MG63 (cell line): ENCODE data around the gene NUP107. TPM values are rescaled to one million over a fixed set of nuclear protein-coding genes. Genes with fewer than 3 reads are reported as not detected.

Experiments
- DNase-seq: peaks from one replicate; pipeline ENCODE4 v3.0.0-alpha.2; 2020
- H3K27me3 ChIP-seq: fragments of 250-450 bp; sonication (Bioruptor Pico); 2 replicates; pipeline ENCODE4 v1.5.1; 2020; ENCODE audit warnings: mild to moderate bottlenecking, moderate library complexity
- H3K36me3 ChIP-seq: fragments of 250-450 bp; sonication (Bioruptor Pico); 2 replicates; pipeline ENCODE4 v1.5.1; 2020; ENCODE audit warnings: mild to moderate bottlenecking, moderate library complexity
- H3K4me3 ChIP-seq: fragments of 250-450 bp; sonication (Bioruptor Pico); 2 replicates; pipeline ENCODE4 v1.5.1; 2020; ENCODE audit warnings: mild to moderate bottlenecking, moderate library complexity
- H3K9me3 ChIP-seq: fragments of 250-450 bp; sonication (Bioruptor Pico); 2 replicates; pipeline ENCODE4 v1.5.1; 2020; ENCODE audit warnings: mild to moderate bottlenecking, moderate library complexity
- total RNA-seq: library from RNA; depleted of rRNA; stranded (reverse); fragments of >200 nt; shearing (Covaris generic); gene quantifications from 2 replicates; pipeline ENCODE4 v1.2.3, GENCODE V29; 2014; ENCODE audit warnings: low replicate concordance

NUP107 gene
- total RNA-seq, 1 experiment from 2014 or later, result 82.5 TPM

DNA sequence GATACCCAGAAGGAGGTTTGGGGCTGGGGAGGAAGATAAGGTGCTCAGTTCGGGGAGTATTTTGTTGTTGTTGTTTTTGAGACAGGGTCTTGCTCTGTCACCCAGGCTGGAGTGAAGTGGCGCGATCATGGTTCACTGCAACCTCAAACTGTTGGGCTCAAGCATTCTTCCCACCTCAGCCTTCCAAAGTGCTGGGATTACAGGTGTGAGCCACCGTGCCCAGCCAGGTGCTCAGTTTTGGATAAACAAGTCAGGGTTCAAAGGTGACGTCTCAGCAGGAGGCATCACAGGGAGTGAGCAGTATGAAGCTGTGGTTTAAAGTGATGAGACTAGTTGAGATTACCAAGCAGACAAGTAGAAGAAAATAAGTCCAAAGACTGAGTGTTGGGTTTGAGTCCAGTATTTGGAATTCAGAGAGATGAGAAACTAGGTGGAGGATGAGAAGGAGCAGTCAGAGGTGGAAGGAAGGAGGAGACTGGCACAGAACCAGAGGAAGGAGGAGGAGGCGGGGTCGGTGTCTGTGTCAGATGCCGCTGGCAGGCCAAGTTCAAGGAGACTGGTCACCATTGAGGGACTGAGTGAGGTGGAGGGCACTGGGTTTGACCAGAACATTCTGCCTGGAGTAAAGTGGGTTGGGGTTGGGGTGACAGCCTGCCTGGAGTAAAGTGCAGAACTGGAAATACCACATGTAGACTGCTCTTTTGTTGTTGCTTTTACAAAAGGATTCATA lies 75.3 kb downstream of the NUP107 start:
- H3K4me3 ChIP-seq, result no peak overlapping the region
- DNase-seq, result peak; percentile 2
- no peaks in the 10 kb centered on the region for H3K27me3 ChIP-seq
- H3K9me3 ChIP-seq, result no peaks in the 10 kb centered on the region
- peaks cover 6% of the 10 kb centered on the region for H3K36me3 ChIP-seq

DNA sequence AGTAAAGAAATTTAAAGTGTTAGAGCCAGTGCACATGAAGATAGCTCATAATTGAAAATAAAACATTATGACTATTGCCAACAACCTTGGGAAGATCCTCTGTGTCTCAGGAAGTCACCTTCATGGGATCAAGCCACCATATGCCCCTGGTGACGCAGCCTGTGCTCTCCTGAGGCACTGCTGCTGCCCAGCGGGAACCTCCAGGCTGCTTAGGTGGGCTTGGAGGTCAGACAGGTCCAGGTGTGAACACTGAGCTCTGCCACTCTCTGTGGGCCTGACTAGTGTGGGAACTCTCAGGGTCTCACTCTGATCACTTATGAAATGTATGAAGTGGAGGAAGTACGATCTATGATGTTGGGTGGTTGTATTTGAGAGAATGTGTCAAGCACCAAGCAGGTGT lies 75.9 kb downstream of the NUP107 start:
- DNase-seq, result no peak
- peaks cover 6% of the 10 kb centered on the region; the same call in 1 of the 2 replicates for H3K36me3 ChIP-seq

DNA sequence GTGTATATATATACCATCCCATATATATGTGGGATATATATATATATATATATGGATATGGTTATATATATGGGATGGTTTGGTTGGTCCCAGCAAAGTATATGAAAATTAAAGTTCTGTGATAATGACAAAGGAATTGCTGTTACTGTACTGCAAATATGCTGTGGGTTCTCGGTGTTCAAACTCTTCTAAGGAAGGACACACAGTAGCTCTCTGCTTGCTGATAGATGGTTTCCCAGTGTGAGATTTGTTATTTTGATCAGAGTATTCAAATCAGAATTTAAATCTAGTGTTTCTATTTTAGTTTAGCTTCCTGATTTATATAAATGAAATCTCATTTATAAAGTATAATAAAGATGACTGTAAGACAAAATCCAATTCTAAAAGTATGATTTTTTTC lies 78.9 kb downstream of the NUP107 start:
- no peaks in the 10 kb centered on the region for H3K9me3 ChIP-seq
- H3K36me3 ChIP-seq, result no peaks in the 10 kb centered on the region
- DNase-seq, result no peak
- H3K4me3 ChIP-seq, result no peak overlapping the region
- no peaks in the 10 kb centered on the region for H3K27me3 ChIP-seq

More for the DNA sequence above, 75.9 kb downstream of the NUP107 start:
- Histone ChIP-seq H3K4me3 (no peak overlapping the region), H3K9me3 (no peaks in the 10 kb centered on the region), H3K27me3 (no peaks in the 10 kb centered on the region)

DNA sequence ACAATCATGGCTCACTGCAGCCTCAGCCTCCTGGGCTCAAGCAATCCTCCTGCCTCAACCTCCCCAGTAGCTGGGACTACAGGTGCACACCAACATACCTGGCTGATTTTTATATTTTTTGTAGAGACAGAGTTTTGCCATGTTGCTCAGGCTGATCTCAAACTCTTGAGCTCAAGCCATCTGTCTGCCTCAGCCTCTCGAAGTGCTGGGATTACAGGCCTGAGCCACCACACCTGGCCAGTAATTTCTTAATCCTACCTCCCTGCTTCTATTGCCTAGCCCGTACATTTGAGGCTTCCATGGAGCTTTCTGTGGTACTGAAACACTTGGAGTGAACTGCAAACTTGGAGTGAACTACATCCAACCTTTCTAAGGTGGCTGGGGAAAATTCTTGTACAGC lies 79.9 kb downstream of the NUP107 start:
- Histone ChIP-seq H3K27me3 (no peaks in the 10 kb centered on the region), H3K4me3 (no peak overlapping the region), H3K9me3 (no peaks in the 10 kb centered on the region), H3K36me3 (no peaks in the 10 kb centered on the region)
- no peak for DNase-seq

DNA sequence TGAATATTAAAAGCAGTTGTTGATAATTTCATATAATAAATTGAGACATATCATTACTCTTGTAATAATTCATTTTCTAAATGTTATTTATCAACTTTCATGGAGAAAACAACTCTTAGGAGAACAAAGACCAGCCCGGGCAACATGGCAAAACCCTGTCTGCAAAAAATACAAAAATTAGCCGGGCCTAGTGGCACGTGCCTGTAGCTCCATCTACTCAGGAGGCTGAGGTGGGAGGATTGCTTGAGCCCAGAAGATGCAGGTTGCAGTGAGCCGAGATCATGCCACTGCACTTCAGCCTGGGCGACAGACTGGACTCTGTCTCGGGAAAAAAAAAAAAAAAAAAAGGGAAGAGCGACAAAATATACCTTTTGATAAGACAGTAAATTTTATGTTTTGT lies 80.4 kb downstream of the NUP107 start:
- no peaks in the 10 kb centered on the region for H3K36me3 ChIP-seq
- H3K27me3 ChIP-seq, result no peaks in the 10 kb centered on the region
- H3K9me3 ChIP-seq, result no peaks in the 10 kb centered on the region
- no peak for DNase-seq
- H3K4me3 ChIP-seq, result no peak overlapping the region

DNA sequence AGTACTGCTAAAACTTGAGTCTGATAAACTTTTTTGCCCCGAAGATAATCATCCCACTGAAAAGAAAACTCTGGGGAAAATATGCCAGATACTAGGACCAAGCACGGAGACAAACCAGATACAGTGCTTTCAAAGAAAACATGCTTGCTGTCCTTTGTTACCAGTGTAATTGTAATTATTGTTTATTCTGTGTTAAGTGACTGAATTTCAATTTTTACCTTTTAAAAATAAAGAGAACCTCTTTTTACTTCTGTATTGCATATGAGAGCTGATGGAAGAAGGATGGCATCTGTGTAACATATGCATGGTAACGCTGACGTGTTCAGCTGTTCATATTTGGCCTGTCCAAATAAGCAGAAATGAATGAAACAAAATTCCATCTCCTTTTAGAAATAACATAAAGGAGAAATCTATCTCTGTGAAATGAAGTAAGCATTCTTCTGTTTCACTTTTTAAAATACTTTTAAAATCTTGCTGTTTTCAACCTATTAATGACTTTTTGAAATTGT lies 81.7 kb downstream of the NUP107 start:
- H3K27me3 ChIP-seq, result no peaks in the 10 kb centered on the region; the same call in 1 of the 2 replicates
- DNase-seq, result no peak

DNA sequence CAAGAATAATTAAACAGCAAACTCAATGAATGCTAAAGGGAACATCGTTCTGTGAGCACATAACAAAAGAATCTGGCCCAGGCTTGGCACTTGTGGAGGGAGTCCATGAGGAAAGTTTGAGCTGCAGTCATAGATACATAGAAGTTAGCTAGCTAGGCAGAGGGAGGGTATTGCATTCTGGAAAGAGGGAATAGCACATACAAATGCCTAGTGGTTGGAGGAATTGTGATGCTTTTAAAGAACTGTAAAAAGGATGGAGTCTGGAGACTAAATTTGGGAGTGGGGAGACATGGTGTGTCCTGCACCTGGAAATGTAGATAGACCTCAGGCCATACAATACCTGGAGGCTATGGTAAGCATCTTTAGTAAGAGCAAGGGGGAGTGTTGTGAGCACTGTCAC lies 83.2 kb downstream of the NUP107 start:
- Histone ChIP-seq H3K9me3 (no peaks in the 10 kb centered on the region), H3K27me3 (no peaks in the 10 kb centered on the region; the same call in 1 of the 2 replicates), H3K36me3 (no peaks in the 10 kb centered on the region; the same call in 1 of the 2 replicates), H3K4me3 (no peak overlapping the region)
- DNase-seq, result no peak

More for the DNA sequence above, 81.7 kb downstream of the NUP107 start:
- no peaks in the 10 kb centered on the region for H3K36me3 ChIP-seq
- no peak overlapping the region for H3K4me3 ChIP-seq
- H3K9me3 ChIP-seq, result no peaks in the 10 kb centered on the region

DNA sequence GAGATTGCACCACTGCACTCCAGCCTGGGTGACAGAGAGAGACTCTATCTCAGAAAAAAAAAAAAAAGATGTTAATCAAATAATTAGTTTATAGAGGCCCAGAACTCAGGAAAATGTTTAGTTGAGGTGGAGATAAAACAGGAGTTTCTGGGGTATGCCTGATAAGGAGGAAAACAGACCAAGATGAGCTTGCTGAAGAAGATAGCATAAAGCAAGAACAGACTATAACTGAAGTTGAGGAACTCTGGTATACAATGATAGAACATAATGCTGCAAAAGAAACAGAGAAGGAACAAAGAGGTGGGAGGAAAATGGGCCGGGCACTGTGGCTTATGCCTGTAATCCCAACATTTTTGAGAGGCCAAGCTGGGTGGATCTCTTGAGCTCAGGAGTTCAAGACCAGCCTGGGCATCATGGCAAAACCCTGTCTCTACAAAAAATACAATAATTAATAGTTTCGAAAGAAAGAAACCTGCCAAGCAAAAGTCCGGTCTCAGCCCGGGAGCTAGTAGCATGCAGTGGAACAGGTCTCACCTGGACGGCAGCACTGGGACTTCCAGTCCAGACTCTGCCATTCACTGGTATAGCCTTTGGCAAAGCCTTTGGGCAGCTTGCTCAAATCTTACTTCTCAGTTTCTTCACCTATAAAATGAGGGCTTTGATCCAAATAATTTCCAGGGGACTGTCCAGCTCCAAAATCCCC lies 84.6 kb downstream of the NUP107 start:
- DNase-seq, result no peak
- no peaks in the 10 kb centered on the region for H3K9me3 ChIP-seq
- no peak overlapping the region for H3K4me3 ChIP-seq
- no peaks in the 10 kb centered on the region; the same call in 1 of the 2 replicates for H3K27me3 ChIP-seq
- no peaks in the 10 kb centered on the region; the same call in 1 of the 2 replicates for H3K36me3 ChIP-seq

DNA sequence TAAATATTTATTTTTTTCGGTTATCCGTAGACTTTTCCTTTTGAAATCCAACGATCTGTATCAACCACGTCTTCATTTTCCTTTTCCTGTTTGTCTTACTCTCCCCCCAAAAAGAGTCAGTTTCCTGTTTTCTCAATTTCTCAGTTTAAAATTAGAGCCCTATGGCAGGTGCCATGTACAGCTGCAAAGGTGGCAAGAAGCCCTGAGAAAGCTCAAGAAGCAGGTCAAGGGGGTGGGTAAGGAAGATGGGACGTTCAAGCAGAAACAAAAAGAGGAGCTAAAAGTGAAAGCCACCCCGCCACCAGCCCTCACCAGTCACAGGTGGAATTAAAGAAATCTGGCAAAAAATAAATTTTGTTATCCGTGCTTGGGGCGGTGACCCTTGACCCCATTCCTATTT lies 85.9 kb downstream of the NUP107 start:
- Histone ChIP-seq H3K36me3 (no peaks in the 10 kb centered on the region; the same call in 1 of the 2 replicates), H3K4me3 (no peak overlapping the region), H3K9me3 (no peaks in the 10 kb centered on the region), H3K27me3 (no peaks in the 10 kb centered on the region; the same call in 1 of the 2 replicates)
- no peak for DNase-seq

DNA sequence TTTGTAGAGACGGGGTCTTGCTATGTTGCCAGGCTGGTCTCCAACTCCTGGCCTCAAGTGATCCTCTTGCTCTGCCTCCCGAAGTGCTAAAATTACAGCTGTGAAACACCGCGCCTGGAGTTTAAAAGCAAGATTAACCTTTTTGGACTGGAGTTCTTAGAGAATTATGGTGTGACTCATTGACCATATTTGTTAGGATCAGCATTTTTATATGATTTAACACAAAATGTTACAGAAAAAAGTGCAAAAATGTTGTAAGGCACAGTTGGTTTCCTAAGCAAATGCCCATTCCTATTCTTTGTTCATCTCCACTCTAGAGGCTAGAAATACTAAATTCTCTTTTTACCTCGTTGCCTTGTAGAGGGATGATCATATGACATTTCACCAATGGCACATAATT lies 86.8 kb downstream of the NUP107 start:
- no peak for DNase-seq
- H3K27me3 ChIP-seq, result no peaks in the 10 kb centered on the region; the same call in 1 of the 2 replicates
- H3K4me3 ChIP-seq, result no peak overlapping the region
- H3K9me3 ChIP-seq, result no peaks in the 10 kb centered on the region
- no peaks in the 10 kb centered on the region; the same call in 1 of the 2 replicates for H3K36me3 ChIP-seq

DNA sequence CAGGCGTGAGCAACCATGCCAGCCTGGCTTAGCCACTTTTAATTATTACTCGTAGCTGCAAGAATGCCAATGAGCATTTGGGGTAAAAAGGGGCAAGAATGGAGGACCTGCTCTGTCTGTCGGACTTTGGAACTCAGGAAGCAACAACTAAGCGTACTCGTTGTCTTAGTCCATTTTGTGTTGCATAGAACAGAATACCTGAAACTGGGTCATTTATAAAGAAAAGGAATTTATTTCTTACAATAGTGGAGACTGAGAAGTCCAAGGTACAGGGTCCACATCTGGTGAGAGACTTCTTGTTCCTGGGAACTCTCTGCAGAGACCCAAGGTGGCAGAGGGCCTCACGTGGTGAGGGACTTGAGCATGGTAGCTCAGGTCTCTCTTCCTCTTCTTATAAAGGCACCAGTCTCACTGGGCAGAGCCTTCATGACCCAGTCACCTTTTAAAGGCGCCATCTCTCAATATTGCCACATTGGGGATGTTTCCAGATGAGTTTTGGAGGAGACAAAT lies 88.4 kb downstream of the NUP107 start:
- DNase-seq, result no peak
- Histone ChIP-seq H3K27me3 (no peaks in the 10 kb centered on the region; the same call in 1 of the 2 replicates), H3K36me3 (no peaks in the 10 kb centered on the region; the same call in 1 of the 2 replicates), H3K9me3 (no peaks in the 10 kb centered on the region), H3K4me3 (no peak overlapping the region)

DNA sequence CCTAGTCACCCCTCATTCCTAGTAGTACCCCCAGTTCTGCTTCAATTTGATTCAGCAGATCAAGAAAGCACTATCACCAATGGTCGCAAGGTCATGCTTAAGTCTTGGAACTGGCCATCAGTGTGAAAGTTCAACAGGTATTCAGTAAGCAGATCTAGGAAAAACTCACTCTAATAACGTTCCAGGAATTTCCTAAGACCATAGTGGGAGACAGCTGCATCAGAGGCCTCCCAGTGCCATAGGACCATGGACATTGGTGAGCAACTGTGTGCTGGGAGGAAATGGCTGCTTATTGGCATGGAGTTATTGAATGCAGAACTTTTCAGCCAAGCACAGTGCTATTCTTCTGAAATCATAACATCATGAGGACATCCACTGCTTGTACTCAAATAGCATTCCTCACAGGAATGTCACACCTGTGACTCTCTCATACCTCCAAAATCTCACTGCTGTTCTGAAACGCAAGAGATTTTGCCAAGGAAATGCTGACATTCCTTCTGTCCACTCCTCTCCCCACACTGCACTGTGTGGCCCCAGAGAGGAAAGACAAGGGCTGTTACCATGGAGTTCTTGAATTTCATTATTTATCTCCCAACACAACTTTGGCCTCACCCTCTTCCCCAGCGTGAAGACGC lies 90.3 kb downstream of the NUP107 start:
- no peak overlapping the region for H3K4me3 ChIP-seq
- no peaks in the 10 kb centered on the region; the same call in 1 of the 2 replicates for H3K27me3 ChIP-seq
- no peaks in the 10 kb centered on the region for H3K9me3 ChIP-seq
- H3K36me3 ChIP-seq, result no peaks in the 10 kb centered on the region; the same call in 1 of the 2 replicates
- DNase-seq, result no peak

DNA sequence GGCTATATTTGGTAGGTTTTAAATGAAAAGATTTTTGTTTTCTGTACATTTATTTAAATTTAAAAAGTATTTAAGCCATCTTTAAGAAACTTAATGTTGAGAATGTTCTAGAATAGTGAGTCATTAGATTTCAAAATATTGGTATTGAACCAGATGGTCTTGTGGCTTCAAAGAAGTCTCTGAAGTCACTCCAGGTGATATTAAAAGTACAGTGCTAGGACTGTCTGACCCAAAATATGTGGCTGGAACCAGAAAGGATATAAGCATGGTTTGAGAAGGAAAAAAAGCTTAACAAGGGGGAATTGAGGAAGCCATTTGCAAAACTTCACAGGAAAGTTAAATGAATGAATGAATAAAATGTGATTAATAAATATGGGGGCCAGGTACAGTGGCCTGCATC lies 92.5 kb downstream of the NUP107 start:
- Histone ChIP-seq H3K36me3 (no peaks in the 10 kb centered on the region), H3K4me3 (no peak overlapping the region)
- DNase-seq, result no peak

DNA sequence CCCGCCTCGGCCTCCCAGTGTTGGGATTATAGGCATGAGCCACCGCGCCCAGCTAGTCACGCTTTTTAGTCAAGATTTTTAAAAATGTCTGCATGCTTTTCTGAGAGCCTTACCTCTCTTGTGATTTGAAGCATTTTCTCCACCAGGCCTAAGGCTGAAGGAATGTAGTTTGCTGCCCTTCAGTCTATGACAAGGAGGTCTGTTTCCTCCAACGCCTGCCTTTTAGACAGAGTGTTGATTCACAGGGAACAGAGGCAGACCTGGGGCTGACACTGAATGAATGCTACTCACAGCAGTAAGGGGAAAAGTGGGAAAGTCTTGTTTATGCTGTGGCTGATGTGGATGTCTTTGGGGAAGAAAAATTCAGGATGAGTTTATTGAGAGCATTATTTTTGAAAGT lies 94.0 kb downstream of the NUP107 start:
- H3K36me3 ChIP-seq, result no peaks in the 10 kb centered on the region
- H3K4me3 ChIP-seq, result no peak overlapping the region
- H3K9me3 ChIP-seq, result no peaks in the 10 kb centered on the region
- no peaks in the 10 kb centered on the region for H3K27me3 ChIP-seq
- DNase-seq, result no peak

More for the DNA sequence above, 92.5 kb downstream of the NUP107 start:
- Histone ChIP-seq H3K9me3 (no peaks in the 10 kb centered on the region), H3K27me3 (no peaks in the 10 kb centered on the region)

DNA sequence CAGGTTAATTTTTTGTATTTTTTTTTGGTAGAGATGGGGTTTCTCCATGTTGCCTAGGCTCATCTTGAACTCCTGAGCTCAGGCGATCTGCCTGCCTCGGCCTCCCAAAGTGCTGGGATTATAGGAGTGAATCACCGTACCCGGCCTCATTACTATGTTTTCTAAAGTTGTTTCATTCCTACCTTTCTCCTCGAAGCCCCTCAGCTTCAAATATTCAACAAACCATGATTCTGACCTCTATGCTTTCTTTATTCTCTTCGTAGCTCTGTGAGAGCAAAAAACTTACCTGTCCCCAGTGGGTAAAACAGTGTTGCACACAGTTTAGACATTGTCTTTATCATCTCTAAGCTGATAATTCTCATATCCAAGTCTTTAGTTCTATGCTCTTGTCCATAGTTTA lies 95.0 kb downstream of the NUP107 start:
- Histone ChIP-seq H3K4me3 (no peak overlapping the region), H3K36me3 (no peaks in the 10 kb centered on the region), H3K27me3 (no peaks in the 10 kb centered on the region), H3K9me3 (no peaks in the 10 kb centered on the region)
- DNase-seq, result no peak

DNA sequence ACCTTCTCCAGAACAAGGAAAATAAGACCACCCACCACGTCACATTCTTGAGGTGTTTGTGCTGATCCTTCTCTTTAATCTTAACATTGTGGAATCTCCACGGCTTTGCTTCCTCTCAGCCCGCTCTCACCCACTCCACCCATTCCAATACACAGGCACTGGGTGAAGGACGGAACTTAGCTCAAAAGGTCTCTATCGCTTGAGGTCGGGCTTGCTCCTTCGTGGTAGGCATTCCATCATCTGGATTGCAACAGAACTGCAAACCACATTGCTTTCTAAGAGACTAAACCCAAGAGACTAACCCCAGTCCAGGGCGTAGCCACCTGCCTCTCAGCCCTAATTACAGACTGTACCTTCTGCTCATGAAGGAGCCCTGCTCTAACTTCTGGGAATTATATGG lies 97.2 kb downstream of the NUP107 start:
- no peak for DNase-seq
- H3K27me3 ChIP-seq, result no peaks in the 10 kb centered on the region
- H3K4me3 ChIP-seq, result no peak overlapping the region

DNA sequence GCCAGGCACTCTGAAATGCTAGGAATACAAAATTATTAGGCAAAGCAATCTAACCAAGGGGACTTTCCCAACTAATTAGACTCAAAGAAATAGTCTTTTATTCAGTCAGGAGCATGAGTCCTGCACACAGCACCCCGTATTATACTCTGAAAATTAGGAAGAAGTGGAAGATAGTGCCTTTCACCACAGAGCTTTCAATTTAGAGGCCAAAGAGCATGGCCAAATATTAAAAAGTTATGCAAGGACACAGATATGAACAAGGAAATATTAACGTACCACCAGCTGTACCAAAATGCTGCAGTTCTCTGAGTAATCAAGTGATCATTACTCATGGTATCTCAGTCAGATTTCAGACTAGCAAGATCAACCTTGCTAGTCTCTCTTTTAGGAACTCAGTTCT lies 98.6 kb downstream of the NUP107 start:
- Histone ChIP-seq H3K9me3 (no peaks in the 10 kb centered on the region), H3K36me3 (no peaks in the 10 kb centered on the region), H3K27me3 (no peaks in the 10 kb centered on the region), H3K4me3 (no peak overlapping the region)
- no peak for DNase-seq

More for the DNA sequence above, 97.2 kb downstream of the NUP107 start:
- Histone ChIP-seq H3K9me3 (no peaks in the 10 kb centered on the region), H3K36me3 (no peaks in the 10 kb centered on the region)
